OCI-LY7 (cell line): ENCODE data around the gene FOXC2. TPM values are rescaled to one million over a fixed set of nuclear protein-coding genes. Genes with fewer than 3 reads are reported as not detected.

Experiments
- BruUV-seq: library from RNA; stranded (reverse); fragments of 400-500 nt; replicated peaks from 2 replicates; lab custom pipeline; 2021; lab: Mats Ljungman, UMichigan
- CTCF ChIA-PET: fragments of 300-600 bp; sonication (Branson Sonifier 250); formaldehyde crosslinking; loops from one replicate; lab custom pipeline; 2022; ENCODE audit warnings: antibody characterized with exemption; ENCODE audit not compliant: unreplicated experiment; lab: Charles Lee
- POLR2A ChIA-PET: fragments of 300-600 bp; sonication (Branson Sonifier 250); formaldehyde crosslinking; loops from one replicate; lab custom pipeline; 2022; ENCODE audit warnings: antibody characterized with exemption; lab: Charles Lee
- DNase-seq: peaks from one replicate; pipeline ENCODE4 v3.0.0-alpha.2; 2015; ENCODE audit warnings: low spot score
- H2AFZ ChIP-seq: fragments of 200-600 bp; sonication (generic), shearing (Covaris generic); 2 replicates; pipeline ENCODE4 v1.6.1; 2014; ENCODE audit warnings: mild to moderate bottlenecking, antibody characterized with exemption, low read length, moderate library complexity
- H3K27ac ChIP-seq: fragments of 200-600 bp; sonication (generic); 2 replicates; pipeline ENCODE4 v1.5.1; 2014; ENCODE audit warnings: mixed run types, low read depth, mild to moderate bottlenecking, moderate library complexity, low read length, inconsistent platforms; ENCODE audit not compliant: poor library complexity, severe bottlenecking
- H3K36me3 ChIP-seq: fragments of 200-600 bp; sonication (generic); 2 replicates; pipeline ENCODE4 v1.6.1; 2014; ENCODE audit warnings: mild to moderate bottlenecking, antibody characterized with exemption, low read length, moderate library complexity, mixed read lengths; ENCODE audit not compliant: insufficient read depth
- H3K4me1 ChIP-seq: fragments of 200-600 bp; sonication (generic); 2 replicates; pipeline ENCODE4 v1.5.1; 2014; ENCODE audit warnings: mild to moderate bottlenecking, low read length; ENCODE audit not compliant: insufficient read depth, poor library complexity, severe bottlenecking
- H3K4me2 ChIP-seq: fragments of 200-600 bp; sonication (generic); 2 replicates; pipeline ENCODE4 v1.6.1; 2014; ENCODE audit warnings: mild to moderate bottlenecking, low read length
- H3K4me3 ChIP-seq: fragments of 200-600 bp; sonication (generic); 2 replicates; pipeline ENCODE4 v1.5.1; 2014; ENCODE audit warnings: mild to moderate bottlenecking, low read depth, low read length; ENCODE audit not compliant: poor library complexity, severe bottlenecking
- H3K79me2 ChIP-seq: fragments of 200-600 bp; sonication (generic); 2 replicates; pipeline ENCODE4 v1.6.1; 2016; ENCODE audit warnings: low read depth, mild to moderate bottlenecking, low read length, moderate library complexity, mixed read lengths; ENCODE audit not compliant: insufficient read depth
- H3K9me2 ChIP-seq: fragments of 200-600 bp; sonication (generic); 2 replicates; pipeline ENCODE4 v1.6.1; 2016; ENCODE audit warnings: mild to moderate bottlenecking, low read length, mixed read lengths; ENCODE audit not compliant: insufficient read depth
- H3K9me3 ChIP-seq: fragments of 200-600 bp; sonication (generic); 2 replicates; pipeline ENCODE4 v1.6.1; 2014; ENCODE audit warnings: mild to moderate bottlenecking, mixed run types, low read length, mixed read lengths
- H4K20me1 ChIP-seq: fragments of 200-600 bp; sonication (generic); 2 replicates; pipeline ENCODE4 v1.6.1; 2014; ENCODE audit warnings: mild to moderate bottlenecking, antibody characterized with exemption, low read length, moderate library complexity, mixed read lengths; ENCODE audit not compliant: insufficient read depth
- CTCF ChIP-seq: fragments of 200-600 bp; sonication (generic); conservative IDR thresholded peaks from 2 replicates; pipeline ENCODE4 v1.5.1; 2014; ENCODE audit warnings: mild to moderate bottlenecking, antibody characterized with exemption, low read length, moderate library complexity, mixed read lengths
- EZH2phosphoT487 ChIP-seq: fragments of 200-600 bp; sonication (generic); IDR thresholded peaks from 2 replicates; pipeline ENCODE4 v1.6.1; 2018; ENCODE audit warnings: low read depth, borderline replicate concordance, mild to moderate bottlenecking, mixed run types, antibody characterized with exemption, low read length, moderate library complexity, mixed read lengths
- intact Hi-C: fragments of 100-400 bp; cut with micrococcal nuclease; formaldehyde crosslinking; loops from one replicate; pipeline ENCODE4 v1.10.0; 2022; ENCODE audit not compliant: unreplicated experiment
- total RNA-seq, 2 experiments: library from RNA; depleted of rRNA in 1 of 2; stranded (reverse); fragments of >200 nt in 1 of 2; shearing (Covaris generic) in 1 of 2; gene quantifications; 2 replicates each; pipeline ENCODE4 v1.2.3, GENCODE V29; 2014 to 2022

FOXC2 gene
- total RNA-seq, 2 experiments from 2014 or later, result not detected

DNA sequence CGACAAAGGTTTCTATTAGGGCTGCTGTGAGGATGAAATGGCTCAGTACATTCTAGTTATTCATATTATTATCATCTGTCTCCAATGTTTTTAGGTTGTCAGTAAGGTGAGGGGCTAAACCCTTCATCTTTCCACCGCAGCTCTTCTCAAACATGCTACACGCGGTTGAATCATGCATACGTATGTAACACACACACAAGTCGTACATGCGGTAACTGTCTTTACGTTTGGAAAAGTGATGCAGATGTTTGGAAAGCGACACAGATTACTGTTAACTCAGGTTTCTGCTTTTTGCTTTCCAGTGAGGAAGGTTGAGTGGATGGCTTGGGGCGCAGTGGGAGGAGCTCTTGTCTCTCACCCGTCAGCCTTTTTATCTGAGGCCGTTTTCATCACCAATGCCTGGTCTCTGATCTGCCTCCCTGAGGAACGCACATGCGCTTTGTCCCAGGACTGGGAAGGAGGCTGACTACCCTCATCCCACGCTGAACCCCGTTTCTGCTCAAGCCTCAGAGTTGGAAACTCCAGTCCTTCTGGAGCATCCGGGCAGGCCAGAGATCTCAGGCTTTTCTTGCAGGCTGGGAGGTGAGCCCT lies 8.6 kb downstream of the FOXC2 start:
- Histone ChIP-seq H3K9me2 (no peaks in the 10 kb centered on the region), H3K79me2 (no peaks in the 10 kb centered on the region), H3K36me3 (no peaks in the 10 kb centered on the region), H3K4me2 (no peak overlapping the region; the same call in 1 of the 2 replicates), H3K4me1 (peaks cover 22% of the 10 kb centered on the region), H2AFZ (no peak overlapping the region), H4K20me1 (no peaks in the 10 kb centered on the region), H3K4me3 (no peak overlapping the region), H3K27ac (no peak overlapping the region), H3K9me3 (no peaks in the 10 kb centered on the region)
- intact Hi-C loops, result no loop called here
- CTCF ChIA-PET, result no interaction called here
- POLR2A ChIA-PET, result interaction anchor here (1.0 kb wide), 1 partner anchor 10 kb away, joined by 3 read pairs; no protein-coding TSS in a partner anchor
- TF ChIP-seq EZH2phosphoT487 (no peak), CTCF (no peak)
- DNase-seq, result no peak
- no TSS peak for BruUV-seq

DNA sequence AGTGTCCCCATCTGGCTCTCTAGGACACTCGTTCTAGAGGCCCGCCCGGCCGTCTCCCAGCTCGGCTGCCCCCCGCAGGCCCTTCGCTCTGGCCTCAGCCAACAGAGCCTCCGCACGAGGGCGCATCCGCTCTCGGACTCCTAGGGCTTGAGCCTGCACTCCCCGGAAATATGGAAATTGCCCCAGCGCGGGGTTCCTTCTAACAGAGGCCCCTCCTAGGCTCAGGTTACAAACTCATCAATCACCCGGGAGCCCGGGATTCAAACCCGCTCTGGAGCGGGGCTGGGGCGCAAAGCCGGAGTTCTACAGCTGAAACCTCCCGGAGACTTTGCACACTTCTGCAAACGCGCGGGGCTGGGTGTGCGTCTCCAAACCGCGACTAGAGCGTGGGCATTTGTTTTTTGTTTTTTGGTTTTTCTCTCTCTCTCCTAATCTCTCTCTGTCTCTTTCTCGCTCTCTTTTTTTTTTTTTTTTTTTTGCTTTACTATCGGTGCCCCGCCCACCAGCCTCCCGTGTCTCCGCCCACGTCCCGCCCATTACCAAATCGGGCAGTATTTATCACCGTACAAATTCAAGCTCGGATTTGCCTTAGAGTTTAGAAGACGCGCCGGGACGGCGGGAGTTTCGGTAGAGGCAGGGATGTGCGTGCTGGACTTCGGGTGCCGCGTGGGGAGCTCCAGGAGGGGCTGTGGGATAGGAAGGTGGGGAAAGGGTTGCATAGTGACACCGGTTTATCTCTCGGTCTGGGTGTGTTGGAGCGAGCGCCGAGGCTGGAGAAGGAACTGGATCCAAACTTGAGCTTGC lies 9.3 kb downstream of the FOXC2 start:
- peak overlapping the region; percentile 67 for H3K4me3 ChIP-seq
- TF ChIP-seq EZH2phosphoT487 (no peak), CTCF (peak; percentile 61)
- no peaks in the 10 kb centered on the region for H4K20me1 ChIP-seq
- peaks cover 14% of the 10 kb centered on the region for H3K4me1 ChIP-seq
- H3K9me2 ChIP-seq, result no peaks in the 10 kb centered on the region
- CTCF ChIA-PET, result no interaction called here
- no TSS peak for BruUV-seq
- POLR2A ChIA-PET, result interaction anchor here (0.6 kb wide), 1 partner anchor 1363 kb away, joined by 3 read pairs; no protein-coding TSS in a partner anchor
- H3K9me3 ChIP-seq, result no peaks in the 10 kb centered on the region
- H3K36me3 ChIP-seq, result no peaks in the 10 kb centered on the region
- H2AFZ ChIP-seq, result peak overlapping the region; percentile 68; the same call in 1 of the 2 replicates
- intact Hi-C loops, result no loop called here
- H3K79me2 ChIP-seq, result no peaks in the 10 kb centered on the region
- DNase-seq, result peak; percentile 63
- H3K27ac ChIP-seq, result no peak overlapping the region
- H3K4me2 ChIP-seq, result peak overlapping the region; percentile 63
